Activated CD4-positive, CD25-positive, alpha-beta regulatory T cell treated with anti-CD3 and anti-CD28 coated beads, Interleukin-2, amount 50 U/mL, for 16 hours (primary cell): ENCODE measurements around the gene CLN6.
"Not testable (repeated sequence)": the region's sequence is repeated elsewhere in the genome, so short reads cannot be mapped to it uniquely, and the experiment has no call there.

Experiments
- DNase-seq: peaks from one replicate; pipeline ENCODE4 v3.0.0-alpha.2; 2020; ENCODE audit warnings: low read depth, low spot score

The CLN6 gene

DNA sequence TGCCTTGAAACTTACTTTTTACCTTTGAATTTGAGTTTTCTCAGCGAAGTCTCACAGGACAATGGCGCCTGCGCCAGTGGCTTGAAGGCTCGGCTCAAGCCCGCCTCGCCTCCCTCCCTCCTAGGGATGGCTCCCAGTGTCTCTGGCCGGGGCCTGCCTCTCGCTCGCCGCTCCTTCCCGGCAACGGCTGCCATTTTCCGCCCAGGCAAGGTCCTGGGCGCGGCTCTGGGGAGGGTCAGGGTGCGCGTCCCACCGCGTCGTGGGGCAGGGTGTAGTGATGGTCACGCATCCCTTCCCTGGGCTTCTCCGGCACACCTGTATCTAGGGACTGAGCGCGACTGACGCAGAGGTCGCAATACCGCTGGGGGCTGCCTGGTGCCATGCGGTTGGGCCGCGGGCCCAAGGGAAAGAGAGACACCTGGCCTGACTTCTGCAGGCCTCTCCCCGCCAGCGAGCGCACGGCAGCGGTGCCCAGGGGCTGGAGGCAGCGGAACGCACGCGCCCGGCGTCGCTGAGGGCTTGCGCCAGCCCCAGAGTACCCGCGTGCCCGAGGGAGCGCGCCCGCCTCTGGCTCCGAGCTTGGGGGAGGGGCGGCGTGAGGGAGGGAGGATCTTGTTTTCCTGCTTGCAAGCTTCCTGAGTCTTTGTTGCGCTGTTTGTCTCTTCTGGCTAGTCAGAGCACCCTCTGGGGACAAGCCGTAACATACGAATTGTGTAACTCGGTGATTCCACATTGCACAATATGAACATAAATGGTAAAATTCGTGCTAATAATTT is 27.3 kb upstream of the CLN6 start:
- no peak for DNase-seq

DNA sequence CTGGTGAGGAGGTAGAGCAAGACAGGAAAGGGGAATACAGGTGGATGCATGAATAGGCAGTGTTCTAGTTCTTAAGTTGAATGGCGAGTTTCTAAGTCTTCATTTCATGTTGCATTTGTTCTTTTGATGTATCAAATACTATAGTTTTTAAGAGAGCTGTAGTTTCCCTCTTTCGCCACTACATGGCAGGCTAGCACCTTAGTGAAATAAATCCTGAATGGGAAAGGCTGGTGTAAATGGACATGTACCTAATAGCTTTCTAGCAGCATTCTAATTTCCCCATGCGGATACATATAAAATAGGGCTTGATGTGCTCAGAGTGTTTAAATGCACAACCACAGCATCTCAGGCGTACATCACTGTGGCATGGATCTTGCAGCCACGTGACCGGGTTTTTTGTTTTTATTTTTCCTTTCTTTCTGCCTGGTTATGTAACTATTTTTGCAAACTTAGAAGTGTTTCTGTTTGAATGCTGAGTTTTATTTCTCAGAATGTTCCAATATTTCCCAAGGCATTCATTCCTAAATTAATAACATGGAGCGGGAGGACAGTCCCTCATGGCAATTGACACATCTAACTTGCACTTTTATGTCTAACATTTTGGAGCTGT is 23.5 kb upstream of the CLN6 start:
- DNase-seq = peak; percentile 18

DNA sequence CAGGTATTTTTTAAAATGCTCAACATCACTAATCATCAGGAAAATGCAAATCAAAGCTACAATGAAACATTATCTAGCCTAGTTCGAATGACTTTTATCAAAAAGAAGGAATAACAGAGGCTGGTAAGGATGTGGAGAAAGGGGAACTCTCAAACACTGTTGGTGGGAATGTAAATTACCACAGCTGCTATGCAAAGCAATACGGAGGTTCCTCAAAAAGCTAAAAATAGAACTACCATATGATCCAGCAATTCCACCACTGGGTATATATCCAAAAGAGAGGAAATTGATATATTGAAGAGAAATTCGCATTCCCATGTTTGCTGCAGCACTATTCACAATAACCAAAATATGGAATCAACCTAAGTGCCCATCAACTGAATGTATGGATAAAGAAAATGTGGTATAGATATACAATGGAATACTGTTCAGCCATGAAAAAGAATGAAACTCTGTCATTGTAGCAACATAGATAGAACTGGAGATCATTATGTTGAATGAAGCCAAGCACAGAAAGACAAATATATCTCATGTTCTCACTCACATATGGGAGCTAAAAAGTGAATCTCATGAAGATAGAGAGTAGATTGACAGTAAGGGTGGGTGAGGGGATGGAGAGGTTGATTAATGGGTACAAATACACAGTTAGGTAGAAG is 19.7 kb upstream of the CLN6 start:
- no peak for DNase-seq

DNA sequence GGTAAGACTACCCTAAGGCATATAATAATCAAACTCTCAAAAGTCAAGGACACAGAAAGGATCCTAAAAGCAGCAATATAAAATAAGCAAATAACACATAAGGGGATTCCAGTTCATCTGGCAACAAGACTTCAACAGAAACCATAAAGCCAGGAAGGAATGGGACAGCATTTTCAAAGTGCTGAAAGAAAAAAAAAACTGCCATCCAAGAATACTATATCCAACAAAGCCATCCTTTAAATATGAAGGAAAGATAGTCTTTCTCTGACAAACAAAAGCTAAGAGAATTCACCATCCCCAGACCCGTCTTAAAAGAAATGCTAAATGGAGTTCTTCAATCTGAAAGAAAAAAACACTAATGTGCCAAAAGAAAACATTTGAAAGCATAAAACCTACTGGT is 14.7 kb upstream of the CLN6 start:
- DNase-seq = no peak

DNA sequence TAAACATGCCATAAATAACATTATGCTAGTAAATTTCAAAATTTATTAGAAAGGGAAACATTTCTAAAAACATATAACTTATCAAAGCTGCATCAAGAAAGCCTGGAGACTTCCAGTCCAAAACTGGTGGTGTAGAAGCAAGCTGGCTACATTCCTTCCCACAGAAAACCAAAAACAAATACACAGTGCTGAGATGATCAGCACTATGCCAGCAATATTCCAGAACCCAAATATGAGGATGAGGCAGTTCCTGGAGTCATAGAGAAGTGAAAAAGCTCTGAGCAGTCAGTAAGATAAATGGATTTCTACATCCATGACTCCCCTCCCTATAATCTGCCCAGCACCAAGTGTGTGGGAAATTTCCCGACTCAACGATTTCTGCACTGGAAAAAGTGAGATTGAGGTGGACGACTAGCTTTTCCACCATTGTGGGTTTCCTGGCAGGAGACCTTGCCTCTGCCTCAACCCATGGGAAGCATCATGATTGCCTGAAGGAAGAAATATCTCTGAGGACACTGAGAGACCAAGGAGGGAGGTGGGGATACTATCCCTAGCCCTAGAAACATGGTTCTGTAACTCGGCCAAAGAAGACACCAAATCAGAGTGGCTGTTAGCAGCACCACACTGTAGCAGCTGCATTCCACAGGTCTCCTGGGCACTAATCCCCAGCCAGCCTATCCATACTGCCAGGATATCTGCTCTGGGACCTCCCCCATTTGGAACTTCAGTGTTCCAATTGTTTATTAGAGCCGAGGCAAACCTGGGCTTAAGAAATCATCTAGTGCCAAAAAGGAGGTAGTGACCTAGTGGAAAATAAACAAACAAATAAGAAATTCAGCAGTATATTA is 11.8 kb upstream of the CLN6 start:
- no peak for DNase-seq

DNA sequence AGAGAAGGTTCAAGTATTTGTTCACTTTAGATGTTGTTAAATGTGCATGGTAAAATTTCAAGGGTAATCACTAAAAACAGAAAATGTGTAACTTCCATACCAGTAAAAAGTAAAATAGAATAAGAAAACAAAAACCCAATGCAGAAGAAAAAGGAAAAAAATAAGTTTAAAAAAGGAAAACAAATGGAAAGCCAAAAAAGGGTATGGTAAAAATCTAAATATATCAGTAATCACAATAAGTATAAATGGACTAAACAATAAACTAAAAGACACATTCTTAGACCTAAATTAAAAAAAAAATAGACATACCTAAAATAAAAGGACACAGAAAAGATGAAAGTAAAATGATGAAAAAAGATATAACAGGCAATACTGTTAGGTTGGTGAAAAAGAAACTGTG is 9.5 kb upstream of the CLN6 start:
- DNase-seq = no peak

DNA sequence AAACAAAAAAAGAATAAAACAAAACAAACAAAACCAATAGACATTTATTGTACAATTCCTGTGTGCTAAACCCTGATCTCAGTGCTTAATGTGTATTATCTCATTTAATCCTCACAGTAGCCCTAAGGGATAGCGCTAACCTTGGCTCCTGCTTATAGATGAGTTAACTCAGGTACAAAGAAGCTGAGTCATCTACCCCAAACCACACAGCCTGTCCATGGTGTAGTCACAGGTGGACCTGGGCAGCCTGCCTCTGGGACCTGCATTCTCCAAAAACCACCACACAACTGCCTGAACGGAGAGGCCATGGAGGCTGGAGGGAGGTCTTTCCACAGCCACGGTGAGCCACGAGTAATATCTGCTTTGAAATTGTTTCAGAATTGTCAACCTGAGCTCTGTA is 5.5 kb upstream of the CLN6 start:
- no peak for DNase-seq

DNA sequence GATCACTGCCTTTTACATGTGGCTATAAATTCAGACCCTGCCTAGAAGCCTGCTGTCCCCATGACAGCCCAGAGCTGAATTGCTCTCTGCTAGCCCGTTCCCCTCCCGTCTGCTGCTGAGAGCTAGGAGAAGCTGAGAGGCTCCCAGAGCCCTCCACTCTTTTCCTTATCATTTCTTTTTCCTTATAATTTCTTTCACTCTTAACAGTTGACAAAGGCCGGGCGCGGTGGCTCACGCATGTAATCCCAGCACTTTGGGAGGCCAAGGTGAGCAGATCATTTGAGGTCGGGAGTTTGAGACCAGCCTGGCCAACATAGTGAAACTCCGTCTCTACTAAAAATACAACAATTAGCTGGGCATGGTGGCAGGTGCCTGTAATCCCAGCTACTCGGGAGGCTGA is 5.0 kb upstream of the CLN6 start:
- not testable (repeated sequence) for DNase-seq

DNA sequence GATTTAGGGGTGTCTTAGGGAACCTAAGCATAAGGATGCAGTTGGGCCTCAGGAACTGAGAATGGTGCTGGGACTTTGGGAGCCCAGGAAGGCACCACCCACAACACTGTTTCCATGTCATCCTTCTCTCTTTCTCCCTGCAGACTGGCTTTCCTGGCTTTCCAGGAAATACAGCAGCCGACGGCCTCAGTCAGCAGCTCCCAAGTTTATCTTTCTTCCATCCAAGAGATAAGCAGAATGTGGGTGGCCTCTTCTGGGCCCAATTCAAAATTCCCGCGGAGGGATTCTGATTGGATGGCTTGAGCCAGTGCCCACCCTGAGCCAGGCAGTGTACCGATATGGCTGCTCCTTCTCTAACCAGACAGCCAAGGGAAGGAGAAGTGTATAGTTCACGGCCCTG is 4.5 kb upstream of the CLN6 start:
- no peak for DNase-seq

DNA sequence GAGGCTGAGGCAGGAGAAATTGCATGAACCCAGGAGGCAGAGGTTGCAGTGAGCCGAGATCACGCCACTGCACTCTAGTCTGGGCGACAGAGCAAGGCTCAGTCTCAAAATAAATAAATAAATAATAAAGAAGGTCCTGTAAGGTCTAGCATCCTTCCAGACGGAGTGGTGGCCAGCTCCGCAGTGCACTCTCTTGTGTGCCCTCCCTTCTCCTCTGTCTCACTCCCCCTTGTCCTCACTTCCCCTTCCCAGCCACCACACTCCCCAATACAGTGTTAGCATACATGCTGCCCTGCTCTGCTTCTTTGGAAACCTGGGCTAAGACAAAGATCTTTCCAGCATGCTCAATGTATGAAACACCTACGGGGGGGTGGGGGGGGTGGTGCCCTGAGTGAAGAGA is 3.4 kb upstream of the CLN6 start:
- no peak for DNase-seq

DNA sequence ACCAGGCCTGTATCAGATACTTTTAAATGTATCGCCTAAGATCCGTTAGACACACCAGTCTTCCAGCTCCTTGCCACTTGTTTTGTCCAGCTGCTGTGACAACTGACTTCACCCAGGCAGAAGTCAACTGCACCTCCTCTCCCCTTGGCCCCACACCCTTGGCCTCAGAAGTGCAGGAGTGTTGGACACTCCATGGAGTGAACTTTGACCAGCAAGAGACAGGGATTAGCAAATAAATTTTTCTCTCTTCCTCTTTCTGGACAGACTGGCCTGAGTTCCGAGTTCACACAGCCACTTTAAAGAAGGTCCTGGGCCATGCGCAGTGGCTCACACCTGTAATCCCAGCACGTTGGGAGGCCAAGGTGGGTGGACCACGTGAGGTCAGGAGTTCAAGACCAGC is 2.9 kb upstream of the CLN6 start:
- DNase-seq = no peak

DNA sequence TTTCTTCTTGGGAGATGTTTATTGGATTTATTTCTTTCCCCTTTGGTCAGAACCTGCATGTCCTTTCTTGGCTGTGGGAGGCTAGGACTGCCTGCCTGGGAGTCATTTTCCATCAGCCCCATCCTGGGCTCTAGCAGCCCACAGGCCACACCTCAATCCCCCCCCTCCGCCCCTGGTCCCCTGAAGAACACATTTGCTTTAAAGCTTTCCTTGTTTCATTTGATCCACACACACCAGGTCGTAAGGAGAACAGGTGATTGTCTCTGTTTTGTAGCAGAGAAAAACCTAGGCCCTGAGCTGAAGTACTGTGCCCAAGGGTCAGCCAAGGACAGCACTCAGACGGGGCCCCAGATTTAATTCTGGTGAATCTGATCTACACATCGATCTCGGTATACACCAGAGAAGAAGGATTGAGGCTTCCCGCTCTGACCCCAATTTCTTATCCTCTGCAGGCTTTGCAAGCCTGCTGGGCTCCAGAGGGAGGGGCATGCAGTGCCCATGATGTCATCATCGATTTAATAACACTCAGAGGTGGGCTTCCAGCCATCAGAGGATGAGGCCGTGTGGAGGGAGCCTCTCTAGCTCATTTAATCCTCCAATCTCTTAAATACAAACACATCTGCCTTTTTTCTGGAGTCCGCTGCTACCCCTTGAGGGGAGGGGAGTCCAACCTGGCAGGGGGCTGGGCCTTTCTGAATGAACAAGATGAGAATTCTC is 1.7 kb upstream of the CLN6 start:
- DNase-seq = no peak

DNA sequence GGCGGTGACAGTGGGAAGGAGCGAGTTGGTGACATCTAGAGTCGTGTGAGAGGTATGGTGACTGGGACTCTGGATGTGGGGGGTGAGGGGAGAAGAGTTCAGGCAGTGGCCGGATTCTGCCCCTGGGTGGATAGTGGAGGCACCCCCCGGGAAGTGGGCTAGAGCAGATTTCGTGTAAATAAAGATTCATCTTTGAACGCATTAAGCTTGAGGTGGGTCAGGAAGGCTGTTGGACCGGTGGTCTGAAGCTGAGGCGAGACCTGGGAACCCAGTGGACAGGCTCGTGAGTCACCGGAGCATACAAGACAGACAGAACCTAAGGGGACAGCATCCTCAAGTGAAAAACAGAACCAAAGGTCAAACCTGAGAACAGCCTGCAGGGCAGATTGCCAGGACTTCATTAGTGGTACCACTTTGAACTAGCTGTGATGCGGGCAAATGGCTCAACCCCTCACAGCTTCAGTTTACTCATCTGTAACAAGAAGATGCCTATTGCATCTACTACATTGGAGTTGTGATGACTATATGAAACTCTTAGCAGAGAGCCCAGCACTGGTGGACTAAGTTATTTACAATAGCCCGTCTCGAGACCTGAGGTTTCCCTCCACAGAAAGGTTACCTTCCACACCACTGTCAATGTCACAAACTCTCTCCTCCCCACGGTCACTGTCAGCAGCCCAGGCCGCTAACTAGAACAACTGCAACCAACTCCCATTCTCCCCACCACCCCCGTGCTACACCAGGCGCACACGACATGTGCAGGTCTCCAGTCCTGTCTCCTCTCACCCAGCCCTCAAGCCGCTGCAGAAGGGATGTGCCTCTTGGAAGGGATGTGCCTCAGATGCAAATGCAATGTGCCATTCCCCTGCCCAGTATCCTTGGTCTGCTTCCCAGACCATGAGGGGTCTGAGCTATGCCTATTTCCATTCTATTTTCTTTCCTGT is 901 bp upstream of the CLN6 start:
- no peak for DNase-seq

DNA sequence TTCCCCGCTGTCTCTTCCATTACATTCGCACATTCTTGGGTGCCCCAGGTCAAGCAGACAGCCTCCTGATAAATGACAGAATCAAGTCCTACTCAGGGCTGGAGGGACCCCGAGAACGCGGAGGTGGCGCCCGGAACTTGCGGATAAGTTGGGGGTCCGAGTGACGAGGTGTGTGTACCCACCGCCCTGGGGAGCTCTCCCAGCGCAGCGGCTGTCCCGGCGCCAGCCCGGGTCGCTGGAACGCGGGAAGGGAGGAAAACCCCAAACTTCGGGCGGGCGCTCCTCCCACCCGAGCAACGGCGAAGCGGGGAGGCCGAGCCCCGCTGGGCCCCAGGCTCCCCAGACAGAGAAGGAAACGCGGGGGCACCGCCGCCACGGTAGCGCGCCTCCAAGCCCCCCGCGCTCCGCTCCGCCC is 550 bp downstream of the CLN6 start:
- DNase-seq = no peak

DNA sequence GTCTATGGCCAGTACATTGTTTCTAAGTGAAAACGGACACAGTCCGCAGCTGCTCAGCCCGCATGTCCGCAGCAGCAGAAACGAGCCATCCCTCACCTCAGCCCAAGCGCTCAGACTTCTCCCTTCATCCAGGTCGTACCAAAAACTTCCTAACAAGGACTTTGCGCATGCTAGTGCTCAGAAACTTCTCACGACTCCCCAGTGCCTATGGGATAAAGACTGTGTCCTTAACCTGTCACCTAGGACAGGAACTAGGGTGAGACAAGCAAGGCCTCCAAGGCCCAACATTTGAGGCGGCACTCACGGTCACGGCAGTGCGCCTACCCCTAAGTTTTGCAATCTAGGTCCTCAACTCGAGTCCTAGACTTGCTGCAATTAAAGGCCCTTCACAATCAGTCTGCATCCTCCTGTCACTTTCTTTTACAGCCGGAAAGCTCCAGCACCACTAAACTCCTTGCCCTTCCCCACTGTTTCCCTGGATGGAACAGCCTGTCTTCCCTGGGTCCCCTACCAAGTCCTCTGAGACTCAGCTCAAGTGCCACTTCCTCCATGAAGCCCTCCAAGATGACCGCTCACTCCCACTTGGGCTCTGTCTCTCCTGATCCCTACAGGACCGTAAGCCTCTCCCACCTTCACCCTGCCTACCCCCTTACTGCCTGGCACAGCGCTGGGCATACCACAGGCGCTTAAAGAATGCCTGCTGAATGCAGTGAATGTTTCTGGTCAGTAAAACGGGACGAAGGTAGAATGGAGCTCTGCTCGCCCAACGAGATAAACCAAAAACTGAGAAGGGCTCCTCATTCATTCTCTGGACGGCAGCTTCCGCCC is 1.2 kb downstream of the CLN6 start:
- no peak for DNase-seq

DNA sequence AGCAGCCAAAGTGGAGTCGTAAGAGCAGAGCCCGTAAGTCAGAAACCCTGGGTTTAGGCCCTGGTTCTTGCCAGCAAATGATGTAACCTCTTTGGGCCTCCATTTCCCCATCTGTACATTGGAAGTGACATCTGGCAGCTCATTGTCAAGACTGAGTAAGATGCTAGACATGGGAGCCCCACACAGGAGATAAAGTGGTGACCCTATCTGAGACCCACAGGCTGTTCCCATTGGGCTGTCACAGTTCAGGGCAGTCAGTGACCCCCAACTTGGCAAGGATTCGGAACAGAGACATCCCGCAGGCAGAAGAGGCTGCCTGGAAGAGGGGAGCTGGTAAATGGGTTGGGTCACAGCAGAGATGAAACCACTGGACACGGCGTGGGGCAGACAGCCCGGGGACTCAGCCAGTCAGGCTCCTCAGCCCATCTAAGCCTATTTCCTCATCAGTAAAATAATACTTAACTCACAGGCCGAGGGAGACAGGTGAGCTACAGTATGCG is 1.8 kb downstream of the CLN6 start:
- DNase-seq = no peak

DNA sequence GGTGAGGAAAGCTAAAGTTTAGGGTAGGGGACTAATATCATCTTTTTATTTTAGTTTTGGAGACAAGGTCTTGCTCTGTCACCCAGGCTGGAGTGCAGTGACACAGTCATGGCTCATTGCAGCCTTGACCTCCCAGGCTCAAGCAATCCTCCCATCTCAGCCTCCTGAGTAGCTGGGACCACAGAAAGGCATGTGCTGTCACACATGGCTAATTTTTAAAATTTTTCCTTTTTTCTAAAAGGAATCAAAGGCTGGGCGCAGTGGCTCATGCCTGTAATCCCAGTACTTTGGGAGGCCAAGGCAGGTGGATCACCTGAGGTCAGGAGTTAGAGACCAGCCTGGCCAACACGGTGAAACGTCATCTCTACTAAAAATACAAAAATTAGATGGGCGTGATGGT is 4.1 kb downstream of the CLN6 start:
- not testable (repeated sequence) for DNase-seq

DNA sequence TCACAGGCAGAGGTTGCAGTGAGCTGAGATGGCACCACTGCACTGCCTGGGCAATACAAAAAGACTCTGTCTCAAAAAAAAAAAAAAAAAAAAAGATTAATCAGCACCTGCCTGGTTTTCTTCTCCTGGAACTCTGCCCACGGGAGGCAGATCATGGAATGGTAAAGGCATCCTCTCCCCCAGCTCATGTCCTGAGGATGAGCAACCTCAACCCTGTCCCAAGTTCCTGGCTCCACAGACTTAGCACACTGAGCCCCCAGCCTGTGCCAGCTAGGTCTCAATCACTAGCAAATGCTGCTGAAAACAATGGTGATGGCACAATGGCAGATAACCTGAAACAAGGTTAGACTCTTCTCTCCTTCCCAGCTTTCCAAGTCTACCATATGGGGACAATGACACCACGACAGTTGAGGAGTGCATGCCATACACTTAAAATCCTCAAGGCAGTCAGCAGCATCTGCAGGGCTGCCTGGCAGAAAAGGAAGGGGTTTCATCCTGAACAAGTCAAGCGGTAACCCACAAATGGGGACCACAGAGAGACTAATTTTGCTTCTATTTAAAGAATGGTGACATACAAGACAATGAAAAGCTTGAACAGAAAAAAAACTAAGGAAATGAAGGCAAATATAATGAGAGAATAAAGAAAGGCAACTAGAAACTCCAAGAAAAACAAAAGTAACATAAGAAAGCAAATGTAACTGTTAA is 4.8 kb downstream of the CLN6 start:
- DNase-seq = no peak

DNA sequence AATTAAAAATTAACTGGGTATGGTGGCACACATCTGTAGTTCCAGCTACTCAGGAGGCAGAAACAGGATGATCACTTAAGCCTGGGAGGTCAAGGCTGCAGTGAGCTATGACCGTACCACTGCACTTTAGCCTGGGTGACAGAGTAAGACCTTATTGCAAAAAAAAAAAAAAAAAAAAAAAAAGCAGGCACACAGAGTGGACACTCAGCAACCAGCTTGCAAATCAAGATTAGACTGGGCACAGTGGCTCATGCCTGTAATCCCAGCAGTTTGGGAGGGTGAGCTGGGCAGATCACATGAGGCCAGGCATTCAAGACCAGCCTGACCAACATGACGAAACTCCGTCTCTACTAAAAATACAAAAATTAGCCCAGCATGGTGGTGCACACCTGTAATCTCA is 5.4 kb downstream of the CLN6 start:
- DNase-seq = no peak
